Measurements from ENCODE around the gene SP110. TPM values are rescaled to one million over a fixed set of nuclear protein-coding genes. Genes with fewer than 3 reads are reported as not detected.

SP110 gene
- total and polyA plus RNA-seq, 2 of the 8 experiments (the other 6 are each of a cell fraction or from before 2014, with no cell fraction given), result 3.1 to 7.1 TPM

DNA sequence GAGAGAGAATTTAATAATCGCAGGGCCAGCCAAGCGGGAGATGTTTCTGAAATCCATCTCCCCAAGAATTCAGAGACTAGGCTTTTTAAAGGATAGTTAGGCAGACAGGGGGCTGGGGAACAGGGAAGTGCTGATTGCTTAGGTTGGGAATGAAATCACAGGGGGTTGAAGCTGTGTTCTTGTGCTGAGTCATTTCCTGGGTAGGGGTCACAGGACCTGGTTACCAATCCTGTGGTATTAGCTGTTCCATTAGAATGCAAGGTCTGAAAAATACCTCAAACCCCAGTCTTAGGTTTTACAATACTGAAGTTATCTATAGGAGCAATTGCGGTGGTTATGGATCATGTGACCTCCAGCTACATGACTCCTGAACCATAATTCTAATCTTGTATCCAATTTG lies 10.3 kb upstream of the SP110 start:
- Histone ChIP-seq H3K9me3 (ENCODE audit: insufficient read depth in 2 of 2, low read depth in 1 of 2, low read length in 1 of 2) (no peaks in the 10 kb centered on the region; a peak in 1 of 4 replicates), H3K4ac (replicated peaks; ENCODE audit: insufficient read length, low read depth, low read length) (no peak overlapping the region), H2AK5ac (ENCODE audit: low read depth, low read length) (no peak overlapping the region), H4K91ac (replicated peaks; ENCODE audit: insufficient read length, low read length) (no peak overlapping the region), H2BK120ac (replicated peaks; ENCODE audit: low read depth, low read length) (no peak overlapping the region), H4K8ac (ENCODE audit: extremely low read depth, insufficient read depth, low read length) (no peak overlapping the region), H2AFZ (ENCODE audit: low read length) (peak overlapping the region; percentile 94; the same call in 1 of the 2 replicates), H3K23me2 (ENCODE audit: low read depth, low read length) (no peaks in the 10 kb centered on the region), H3K4me2 (ENCODE audit: insufficient read depth in 1 of 2, low read depth in 2 of 2, low read length in 2 of 2) (no peak overlapping the region), H3K4me3 (ENCODE audit: extremely low read depth in 1 of 4, insufficient read depth in 2 of 4, low read depth in 3 of 4, low read length in 4 of 4) (no peak overlapping the region), H3K27ac (ENCODE audit: low read depth, low read length) (no peak overlapping the region; the same call in 1 of the 2 replicates), H2BK20ac (ENCODE audit: low read length) (no peak overlapping the region), H4K20me1 (replicated peaks in 1 of 2; ENCODE audit: control insufficient read depth in 1 of 2, insufficient read depth in 2 of 2, low read length in 2 of 2) (no peaks in the 10 kb centered on the region), H3K79me2 (ENCODE audit: control insufficient read depth in 1 of 2, insufficient read depth in 2 of 2, low read length in 2 of 2) (no peaks in the 10 kb centered on the region), H3K36me3 (ENCODE audit: control insufficient read depth in 2 of 4, insufficient read depth in 4 of 4, low read length in 3 of 4) (no peaks in the 10 kb centered on the region; a peak in 1 of 8 replicates), H3K56ac (replicated peaks; ENCODE audit: insufficient read length, low read depth, low read length) (no peak overlapping the region), H3K4me1 (replicated peaks in 1 of 4; ENCODE audit: control insufficient read depth in 3 of 4, insufficient read depth in 4 of 4, low read length in 3 of 4) (peaks cover 0 to 3% (median 0%) of the 10 kb centered on the region in 4 experiments; a peak in 1 of 7 replicates), H3K14ac (ENCODE audit: insufficient read length) (no peak overlapping the region), H3K18ac (ENCODE audit: extremely low read depth, low read length) (no peak overlapping the region), H4K5ac (ENCODE audit: insufficient read length, low read depth, low read length) (no peak overlapping the region), H3K27me3 (replicated peaks in 1 of 4; ENCODE audit: control insufficient read depth in 3 of 4, extremely low read depth in 1 of 4, insufficient read depth in 3 of 4, low read length in 3 of 4) (no peaks in the 10 kb centered on the region), H2BK15ac (ENCODE audit: low read length) (no peak overlapping the region), H3K79me1 (ENCODE audit: low read depth, low read length) (no peaks in the 10 kb centered on the region), H3K9ac (replicated peaks in 1 of 4; ENCODE audit: extremely low read depth in 1 of 4, low read depth in 3 of 4, low read length in 3 of 4) (no peak overlapping the region), H2BK5ac (ENCODE audit: low read depth, low read length) (peak overlapping the region; percentile 2; the same call in 1 of the 2 replicates), H3K23ac (ENCODE audit: insufficient read length) (no peak overlapping the region), H2BK12ac (ENCODE audit: low read depth, low read length) (no peak overlapping the region)
- POLR2A ChIA-PET (ENCODE audit: partially characterized antibody), result no interaction called here
- TF ChIP-seq JUND (IDR thresholded peaks at IDR 0.05; ENCODE audit: low read length), result no peak
- TF ChIP-seq MAFK (IDR thresholded peaks at IDR 0.05; ENCODE audit: low read depth, low read length), result peak; percentile 76; the same call in 1 of the 2 replicates
- 0 out of 2 replicates have a peak, but pooled peaks have one; percentile 20 for TF ChIP-seq TAF1 (IDR thresholded peaks at IDR 0.05; ENCODE audit: low read depth, low read length)
- peak; percentile 73; the same call in 1 of the 2 replicates for TF ChIP-seq BACH1 (IDR thresholded peaks at IDR 0.05; ENCODE audit: low read length)
- CTCF ChIA-PET (ENCODE audit: partially characterized antibody), result interaction anchor here (0.9 kb wide), 1 partner anchor 67 kb away, joined by 3 read pairs; no protein-coding TSS in a partner anchor
- 86% methylated on average over 3 of the region's 3 CpGs; no CpG with 5 or more reads in 1 of the 2 experiments for WGBS, 2 experiments (ENCODE audit: extremely low coverage in 1 of 2, insufficient coverage in 1 of 2, insufficient read length in 1 of 2, insufficient replicate concordance in 2 of 2, low coverage in 1 of 2, low lambda C conversion rate in 2 of 2, missing lambda C conversion rate in 1 of 2)
- peak in 1 of 2 experiments; percentile 23 for DNase-seq (ENCODE audit: low read depth in 1 of 2, low spot score in 2 of 2)
- FAIRE-seq, result no peak
